ENCODE measurements around the gene FAM3B. TPM values are rescaled to one million over a fixed set of nuclear protein-coding genes. Genes with fewer than 3 reads are reported as not detected.
"Not testable (repeated sequence)": the region's sequence is repeated elsewhere in the genome, so short reads cannot be mapped to it uniquely, and the experiment has no call there.

Gene FAM3B
- total RNA-seq, 4 donors from 2014 or later = 0.59 to 4.6 (median 1.8) TPM

GRCh38 chr21:41349619-41350390, 33.2 kb downstream of the FAM3B start:
- no peak for TF ChIP-seq POLR2A (IDR thresholded peaks at IDR 0.05)
- TF ChIP-seq, protein P1, sequence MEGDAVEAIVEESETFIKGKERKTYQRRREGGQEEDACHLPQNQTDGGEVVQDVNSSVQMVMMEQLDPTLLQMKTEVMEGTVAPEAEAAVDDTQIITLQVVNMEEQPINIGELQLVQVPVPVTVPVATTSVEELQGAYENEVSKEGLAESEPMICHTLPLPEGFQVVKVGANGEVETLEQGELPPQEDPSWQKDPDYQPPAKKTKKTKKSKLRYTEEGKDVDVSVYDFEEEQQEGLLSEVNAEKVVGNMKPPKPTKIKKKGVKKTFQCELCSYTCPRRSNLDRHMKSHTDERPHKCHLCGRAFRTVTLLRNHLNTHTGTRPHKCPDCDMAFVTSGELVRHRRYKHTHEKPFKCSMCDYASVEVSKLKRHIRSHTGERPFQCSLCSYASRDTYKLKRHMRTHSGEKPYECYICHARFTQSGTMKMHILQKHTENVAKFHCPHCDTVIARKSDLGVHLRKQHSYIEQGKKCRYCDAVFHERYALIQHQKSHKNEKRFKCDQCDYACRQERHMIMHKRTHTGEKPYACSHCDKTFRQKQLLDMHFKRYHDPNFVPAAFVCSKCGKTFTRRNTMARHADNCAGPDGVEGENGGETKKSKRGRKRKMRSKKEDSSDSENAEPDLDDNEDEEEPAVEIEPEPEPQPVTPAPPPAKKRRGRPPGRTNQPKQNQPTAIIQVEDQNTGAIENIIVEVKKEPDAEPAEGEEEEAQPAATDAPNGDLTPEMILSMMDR (IDR thresholded peaks at IDR 0.05) = no peak
- WGBS, 2 donors = 87 to 91% methylated on average over 19 of the region's 19 CpGs
- peak in 1 of 2 donors; percentile 64 for DNase-seq (ENCODE audit: low spot score in 2 of 2)
- intact Hi-C loops (cut with DNase I; ENCODE audit: low total_unique reads) = no loop called here
- no peak overlapping the region for H3K4me3 ChIP-seq (ENCODE audit: low read depth, poor library complexity, severe bottlenecking)

GRCh38 chr21:41350436-41351155, 34.0 kb downstream of the FAM3B start:
- 86 to 88% methylated on average over 16 of the region's 16 CpGs for WGBS, 2 donors
- intact Hi-C loops (cut with DNase I; ENCODE audit: low total_unique reads) = no loop called here
- no peak for TF ChIP-seq POLR2A (IDR thresholded peaks at IDR 0.05)
- TF ChIP-seq, protein P1 (IDR thresholded peaks at IDR 0.05) = no peak
- H3K4me3 ChIP-seq (ENCODE audit: low read depth, poor library complexity, severe bottlenecking) = no peak overlapping the region
- DNase-seq (ENCODE audit: low spot score in 2 of 2) = peak in 1 of 2 donors; percentile 72

- WGBS, 2 donors = 64 to 72% methylated on average over 8 of the region's 8 CpGs
Measured at GRCh38 chr21:41357546-41357945, 40.9 kb downstream of the FAM3B start.

DNA sequence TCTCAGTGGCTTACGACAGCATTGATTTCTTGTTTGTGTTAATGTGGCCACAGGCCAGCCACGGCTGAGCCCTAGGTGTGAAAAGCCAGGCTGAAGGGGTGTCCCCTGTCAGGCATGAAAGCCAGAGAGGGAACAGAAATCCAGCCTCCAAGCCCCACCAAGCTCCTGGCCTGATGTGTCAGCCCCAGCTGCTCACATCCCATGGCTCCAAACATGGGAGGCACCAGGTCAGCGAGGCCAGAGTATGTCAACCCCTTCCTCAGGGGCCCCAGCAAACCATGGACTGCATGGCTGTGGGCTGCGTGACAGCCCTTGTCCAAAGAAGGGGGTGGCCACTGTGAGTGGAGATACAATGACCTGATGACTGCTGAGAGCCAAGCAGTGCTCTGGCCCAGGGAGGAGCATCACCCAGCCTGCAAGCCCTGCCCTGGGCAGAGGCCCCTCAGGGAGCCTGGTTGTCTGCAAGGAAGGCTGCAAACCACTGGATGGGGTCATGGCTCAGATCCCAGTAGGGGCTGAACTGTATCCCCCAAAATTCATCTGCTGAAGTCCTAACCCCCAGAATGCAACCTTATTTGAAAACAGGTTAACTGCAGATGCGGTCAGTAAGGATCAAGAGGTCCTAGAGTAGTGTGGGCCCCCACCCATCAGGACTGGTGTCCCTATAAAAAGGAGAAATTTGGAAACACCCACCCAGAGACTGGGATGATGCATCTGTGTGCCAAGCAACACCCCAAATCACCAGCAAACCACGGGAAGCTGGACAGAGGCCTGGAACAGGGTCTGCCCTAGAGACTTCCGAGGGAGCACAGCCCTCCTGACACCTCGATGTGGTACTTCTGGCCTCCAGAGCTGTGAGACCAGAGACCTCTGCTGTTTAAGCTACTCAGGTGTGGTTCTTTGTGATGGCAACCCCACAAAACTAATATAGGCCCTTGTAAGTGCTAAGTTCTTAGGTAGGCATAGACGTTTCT, 41.9 kb downstream of the FAM3B start:
- intact Hi-C loops (cut with DNase I; ENCODE audit: low total_unique reads) = no loop called here
- peak in 1 of 2 donors; percentile 80 for DNase-seq (ENCODE audit: low spot score in 2 of 2)
- TF ChIP-seq, protein P1 (IDR thresholded peaks at IDR 0.05) = no peak
- no peak for TF ChIP-seq POLR2A (IDR thresholded peaks at IDR 0.05)
- H3K4me3 ChIP-seq (ENCODE audit: low read depth, poor library complexity, severe bottlenecking) = no peak overlapping the region
- 88% methylated on average over 9 of the region's 9 CpGs for WGBS, 2 donors

More at GRCh38 chr21:41357546-41357945, 40.9 kb downstream of the FAM3B start:
- no peak overlapping the region for H3K4me3 ChIP-seq (ENCODE audit: low read depth, poor library complexity, severe bottlenecking)
- intact Hi-C loops (cut with DNase I; ENCODE audit: low total_unique reads) = no loop called here
- TF ChIP-seq, protein P1 (IDR thresholded peaks at IDR 0.05) = no peak
- TF ChIP-seq POLR2A (IDR thresholded peaks at IDR 0.05) = no peak
- peak in 1 of 2 donors; percentile 69 for DNase-seq (ENCODE audit: low spot score in 2 of 2)

DNA sequence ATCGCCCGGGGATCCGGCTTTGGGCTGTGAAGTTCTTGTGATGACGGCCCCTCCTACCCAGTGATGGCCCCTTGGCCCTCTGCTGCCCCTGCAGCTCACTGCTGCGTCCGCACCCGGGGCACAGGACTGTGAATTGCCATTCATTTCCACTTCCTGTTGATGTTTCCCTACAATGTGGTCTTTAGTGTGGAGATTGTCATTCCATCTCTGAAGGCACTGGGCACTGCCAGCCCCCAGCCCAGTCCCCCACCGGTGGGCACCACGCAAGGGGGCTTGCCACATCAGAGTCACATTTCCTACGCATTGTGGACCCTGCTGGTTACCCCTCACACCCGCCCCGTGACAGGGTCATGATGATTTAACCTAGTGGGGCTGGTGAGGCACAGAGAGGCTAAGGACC, 42.7 kb downstream of the FAM3B start:
- intact Hi-C loops (cut with DNase I; ENCODE audit: low total_unique reads) = no loop called here
- DNase-seq (ENCODE audit: low spot score in 2 of 2) = peak in 1 of 2 donors; percentile 80
- TF ChIP-seq, protein P1 (IDR thresholded peaks at IDR 0.05) = no peak
- TF ChIP-seq POLR2A (IDR thresholded peaks at IDR 0.05) = no peak
- H3K4me3 ChIP-seq (ENCODE audit: low read depth, poor library complexity, severe bottlenecking) = no peak overlapping the region
- 80 to 89% methylated on average over 12 of the region's 12 CpGs for WGBS, 2 donors

DNA sequence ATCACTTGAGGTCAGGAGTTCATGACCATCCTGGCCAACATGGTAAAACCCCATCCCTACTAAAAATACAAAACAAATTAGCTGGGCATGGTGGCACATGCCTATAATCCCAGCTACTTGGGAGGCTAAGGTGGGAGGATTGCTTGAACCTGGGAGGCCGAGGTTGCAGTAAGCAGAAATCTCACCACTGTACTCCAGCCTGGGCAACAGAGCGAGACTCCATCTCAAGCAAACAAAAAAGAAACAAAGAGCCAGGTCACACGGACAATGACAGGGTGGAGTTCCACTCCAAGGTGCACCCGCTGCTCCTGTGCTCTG, 43.1 kb downstream of the FAM3B start:
- DNase-seq (ENCODE audit: low spot score in 2 of 2) = peak in 1 of 2 donors; percentile 53
- intact Hi-C loops (cut with DNase I; ENCODE audit: low total_unique reads); H3K4me3 ChIP-seq (ENCODE audit: low read depth, poor library complexity, severe bottlenecking): not testable (repeated sequence)
- WGBS, 2 donors = 79 to 90% methylated on average over 4 of the region's 4 CpGs

Data from lower leg skin (tissue), 4 donors.